Posterior cingulate gyrus (tissue), 11 donors: ENCODE measurements around the gene MYO5C.

Experiments used
- DNase-seq, 10 donors: peaks; one replicate each; pipeline versions ENCODE4 v3.0.0 to v3.0.0-alpha.2; 2020 to 2021; ENCODE audit warnings: mixed read lengths in 3 of 10
- intact Hi-C: fragments of 100-400 bp; cut with DNase I; formaldehyde crosslinking; loops from one replicate; pipeline ENCODE4 v1.15.1; 2023

The MYO5C gene

GRCh38 chr15:52155878-52156277 is 139.7 kb downstream of the MYO5C start:
- intact Hi-C loops = no loop called here

GRCh38 chr15:52154896-52155865 is 140.4 kb downstream of the MYO5C start:
- DNase-seq = peak in 1 of 10 donors; percentile 65
- intact Hi-C loops = no loop called here

More at GRCh38 chr15:52155878-52156277, 139.7 kb downstream of the MYO5C start:
- no peak for DNase-seq

GRCh38 chr15:52153900-52154895 is 141.4 kb downstream of the MYO5C start:
- DNase-seq = peak in 1 of 10 donors; percentile 67
- intact Hi-C loops = no loop called here

- intact Hi-C loops = no loop called here
- DNase-seq = peak in 1 of 10 donors; percentile 19
Measured at GRCh38 chr15:52151353-52151752, 144.3 kb downstream of the MYO5C start.

GRCh38 chr15:52150871-52151270 is 144.7 kb downstream of the MYO5C start:
- intact Hi-C loops = no loop called here
- DNase-seq = peak in 1 of 10 donors; percentile 7

GRCh38 chr15:52150043-52150825 is 145.4 kb downstream of the MYO5C start:
- intact Hi-C loops = no loop called here
- peak in 1 of 10 donors; percentile 38 for DNase-seq

GRCh38 chr15:52148403-52148802 is 147.2 kb downstream of the MYO5C start:
- intact Hi-C loops = no loop called here
- DNase-seq = no peak

- intact Hi-C loops = no loop called here
- no peak for DNase-seq
Measured at GRCh38 chr15:52146776-52147175, 148.8 kb downstream of the MYO5C start.

- intact Hi-C loops = no loop called here
- no peak for DNase-seq
Measured at GRCh38 chr15:52146261-52146660, 149.3 kb downstream of the MYO5C start.

GRCh38 chr15:52144656-52145178 is 150.9 kb downstream of the MYO5C start:
- intact Hi-C loops = no loop called here
- no peak for DNase-seq

- no peak for DNase-seq
- intact Hi-C loops = no loop called here
Measured at GRCh38 chr15:52143873-52144272, 151.7 kb downstream of the MYO5C start.
